Breast epithelium (tissue), 3 donors: Measurements from ENCODE around the gene KRTAP12-1.
"Not testable (repeated sequence)": the region's sequence is repeated elsewhere in the genome, so short reads cannot be mapped to it uniquely, and the experiment has no call there.

Source experiments
- POLR2A ChIP-seq: fragments of 450-650 bp; IDR thresholded peaks from one replicate; pipeline ENCODE4 v1.6.1; 2016; ENCODE audit warnings: antibody characterized with exemption, mild to moderate bottlenecking, moderate library complexity
- POLR2AphosphoS5 ChIP-seq, 3 donors: sonication (generic); formaldehyde crosslinking; IDR thresholded peaks; one replicate each; pipeline ENCODE4 v1.6.1; 2017; ENCODE audit warnings: antibody characterized with exemption in 3 of 3
- TF ChIP-seq, protein P1 (sequence below), 3 donors: fragments of 450-650 bp; IDR thresholded peaks; one replicate each; pipeline ENCODE4 v1.5.1; 2016 to 2017; ENCODE audit warnings: antibody characterized with exemption in 3 of 3, mild to moderate bottlenecking in 3 of 3, moderate library complexity in 3 of 3

DNA sequence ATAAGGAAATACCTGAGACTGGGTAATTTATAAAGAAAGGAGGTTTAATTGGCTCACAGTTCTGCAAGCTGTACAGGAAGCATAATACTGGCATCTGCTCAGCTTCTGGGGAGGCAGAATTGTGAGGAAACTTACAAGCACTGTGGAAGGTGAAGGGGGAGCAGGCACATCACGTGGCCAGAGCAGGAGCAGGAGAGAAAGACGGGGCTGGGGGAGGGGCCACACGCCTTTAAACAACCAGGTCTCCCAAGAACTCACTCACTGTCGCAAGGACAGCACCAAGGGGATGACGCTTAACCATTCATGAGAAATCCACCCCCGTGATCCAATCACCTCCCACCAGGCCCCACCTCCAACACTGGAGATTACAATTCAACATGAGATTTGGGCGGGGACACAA lies 20.4 kb downstream of the KRTAP12-1 start:
- TF ChIP-seq, protein P1, sequence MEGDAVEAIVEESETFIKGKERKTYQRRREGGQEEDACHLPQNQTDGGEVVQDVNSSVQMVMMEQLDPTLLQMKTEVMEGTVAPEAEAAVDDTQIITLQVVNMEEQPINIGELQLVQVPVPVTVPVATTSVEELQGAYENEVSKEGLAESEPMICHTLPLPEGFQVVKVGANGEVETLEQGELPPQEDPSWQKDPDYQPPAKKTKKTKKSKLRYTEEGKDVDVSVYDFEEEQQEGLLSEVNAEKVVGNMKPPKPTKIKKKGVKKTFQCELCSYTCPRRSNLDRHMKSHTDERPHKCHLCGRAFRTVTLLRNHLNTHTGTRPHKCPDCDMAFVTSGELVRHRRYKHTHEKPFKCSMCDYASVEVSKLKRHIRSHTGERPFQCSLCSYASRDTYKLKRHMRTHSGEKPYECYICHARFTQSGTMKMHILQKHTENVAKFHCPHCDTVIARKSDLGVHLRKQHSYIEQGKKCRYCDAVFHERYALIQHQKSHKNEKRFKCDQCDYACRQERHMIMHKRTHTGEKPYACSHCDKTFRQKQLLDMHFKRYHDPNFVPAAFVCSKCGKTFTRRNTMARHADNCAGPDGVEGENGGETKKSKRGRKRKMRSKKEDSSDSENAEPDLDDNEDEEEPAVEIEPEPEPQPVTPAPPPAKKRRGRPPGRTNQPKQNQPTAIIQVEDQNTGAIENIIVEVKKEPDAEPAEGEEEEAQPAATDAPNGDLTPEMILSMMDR (IDR thresholded peaks at IDR 0.05), result not testable (repeated sequence)
- TF ChIP-seq POLR2AphosphoS5 (IDR thresholded peaks at IDR 0.05); POLR2A: not testable (repeated sequence)
